GM18498 (cell line): ENCODE results near the gene SDK1.

ENCODE experiments used
- ATAC-seq: cut with Tn5 transposase; IDR thresholded peaks from one replicate; pipeline ENCODE4 v1.9.1; 2021; ENCODE audit warnings: mild to moderate bottlenecking, moderate library complexity; ENCODE audit not compliant: unreplicated experiment

SDK1 gene

DNA sequence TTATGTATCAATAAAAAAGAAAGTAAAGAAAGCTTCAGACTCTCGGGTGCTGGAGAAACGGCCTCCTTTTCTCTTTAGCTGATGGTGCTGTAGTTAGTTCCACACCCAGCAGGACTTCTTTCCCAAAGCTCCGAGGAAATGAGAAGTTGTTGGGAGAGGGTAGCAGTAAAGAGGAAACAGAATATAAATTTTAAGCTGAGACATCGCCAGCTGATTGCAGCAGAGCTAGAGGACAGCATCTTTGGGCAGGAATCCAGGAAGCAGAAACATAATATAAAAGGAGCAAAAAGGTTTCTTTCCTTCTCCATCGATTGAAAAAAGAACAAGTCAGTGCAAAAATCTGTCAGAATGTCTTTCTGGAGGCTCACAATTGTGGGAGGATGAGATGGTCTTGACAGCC is 764.1 kb downstream of the SDK1 start:
- no peak for ATAC-seq

- no peak for ATAC-seq
Observed at GRCh38 chr7:4066206-4066605, 765.2 kb downstream of the SDK1 start.

GRCh38 chr7:4066626-4067475 is 765.8 kb downstream of the SDK1 start:
- ATAC-seq = no peak

- no peak for ATAC-seq
Observed at GRCh38 chr7:4067476-4067760, 766.4 kb downstream of the SDK1 start.

DNA sequence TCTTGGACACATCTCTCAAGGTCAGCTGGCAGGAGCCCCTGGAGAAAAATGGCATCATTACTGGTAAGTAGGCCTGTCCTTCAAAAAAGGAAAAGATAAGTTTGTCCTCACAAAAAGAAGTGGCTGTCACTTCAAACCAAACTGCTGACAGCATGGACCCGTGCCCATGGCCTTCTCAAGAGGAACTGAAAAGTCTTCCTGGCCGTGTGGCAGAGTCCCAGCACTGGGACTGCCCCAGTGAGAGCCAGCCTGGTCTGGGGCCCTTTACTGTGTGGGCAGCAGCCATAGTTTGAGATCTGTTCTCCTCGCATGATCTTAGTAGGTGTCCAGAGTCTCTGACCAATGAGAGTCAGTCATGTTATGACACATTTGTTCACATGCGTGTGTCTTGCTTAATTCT is 766.8 kb downstream of the SDK1 start:
- ATAC-seq = no peak

DNA sequence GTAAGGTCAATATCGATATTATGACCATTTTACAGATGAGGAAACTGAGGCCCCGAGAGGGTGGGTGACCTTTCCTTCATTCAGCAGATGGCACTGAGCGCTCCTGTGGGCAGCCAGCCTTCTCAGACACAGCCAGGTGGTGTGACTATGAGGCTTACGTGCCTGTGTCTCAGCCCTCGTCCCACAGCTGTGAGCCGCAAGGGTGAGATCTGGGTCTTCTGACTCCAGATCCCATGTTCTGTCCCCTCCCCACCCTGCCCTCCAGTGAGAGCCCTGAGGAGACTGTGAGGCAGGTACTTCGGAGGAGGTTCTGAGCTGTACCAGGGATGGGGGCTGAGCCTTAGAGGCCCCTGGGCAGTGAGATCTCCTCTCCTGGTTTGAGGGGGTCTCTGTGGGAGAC is 767.2 kb downstream of the SDK1 start:
- ATAC-seq = no peak

DNA sequence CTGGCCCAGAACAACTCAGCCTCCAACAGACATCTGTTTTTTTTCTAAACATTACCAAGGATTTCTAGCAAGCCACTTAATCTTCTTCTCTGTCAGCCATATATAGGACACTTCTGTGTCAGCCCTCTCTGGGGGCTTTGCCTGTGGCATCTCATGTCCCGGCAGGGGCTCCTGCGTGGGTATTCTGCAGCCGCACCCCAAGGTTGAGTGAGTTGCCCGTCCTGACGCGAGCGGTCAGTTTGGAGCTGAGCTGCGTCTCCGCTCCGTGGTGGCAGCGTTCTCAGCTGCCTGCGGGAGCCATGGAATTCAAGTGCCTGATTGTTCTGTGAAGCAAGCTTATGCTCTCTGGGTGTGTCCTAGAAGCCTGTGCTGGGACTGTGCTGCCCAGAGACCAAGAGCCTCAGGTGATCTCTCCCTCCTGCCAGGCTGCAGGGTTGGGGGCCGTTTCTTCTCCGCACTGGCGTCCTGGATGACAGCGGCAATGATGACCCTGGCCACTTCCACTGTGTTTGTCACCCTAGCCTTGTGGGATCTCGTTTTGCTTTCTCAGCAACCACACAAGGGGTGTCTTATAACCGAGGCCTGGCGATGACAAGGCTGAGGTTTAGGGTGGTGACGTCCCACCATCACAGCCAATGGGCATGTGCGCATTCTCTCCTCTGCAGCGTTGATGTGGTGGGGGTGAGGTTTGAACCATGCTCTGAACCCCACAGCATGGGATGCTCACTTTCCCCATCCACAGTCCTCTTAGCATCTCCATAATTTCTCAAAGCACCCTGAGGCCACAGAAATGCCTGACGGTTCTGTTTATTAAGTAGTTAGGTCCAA is 768.4 kb downstream of the SDK1 start:
- no peak for ATAC-seq

DNA sequence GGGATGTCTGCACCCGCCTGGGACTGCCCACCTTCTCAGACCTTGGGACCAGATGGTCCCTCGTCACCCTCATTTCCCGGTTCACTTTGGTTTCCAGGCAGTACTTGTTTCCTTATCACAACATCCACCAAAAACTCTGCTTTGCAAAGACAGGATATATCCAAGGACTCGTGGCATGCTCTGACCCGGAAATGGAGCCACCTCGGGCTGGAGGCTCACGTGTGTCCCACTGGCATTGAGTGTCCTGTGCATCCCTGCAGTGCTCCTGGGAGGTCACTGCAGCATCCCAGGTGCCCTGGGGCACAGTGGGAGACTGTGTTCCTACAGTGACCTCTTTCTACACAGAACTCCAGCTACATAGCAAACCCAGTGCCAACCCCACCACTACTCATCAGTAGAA is 769.2 kb downstream of the SDK1 start:
- ATAC-seq = no peak

DNA sequence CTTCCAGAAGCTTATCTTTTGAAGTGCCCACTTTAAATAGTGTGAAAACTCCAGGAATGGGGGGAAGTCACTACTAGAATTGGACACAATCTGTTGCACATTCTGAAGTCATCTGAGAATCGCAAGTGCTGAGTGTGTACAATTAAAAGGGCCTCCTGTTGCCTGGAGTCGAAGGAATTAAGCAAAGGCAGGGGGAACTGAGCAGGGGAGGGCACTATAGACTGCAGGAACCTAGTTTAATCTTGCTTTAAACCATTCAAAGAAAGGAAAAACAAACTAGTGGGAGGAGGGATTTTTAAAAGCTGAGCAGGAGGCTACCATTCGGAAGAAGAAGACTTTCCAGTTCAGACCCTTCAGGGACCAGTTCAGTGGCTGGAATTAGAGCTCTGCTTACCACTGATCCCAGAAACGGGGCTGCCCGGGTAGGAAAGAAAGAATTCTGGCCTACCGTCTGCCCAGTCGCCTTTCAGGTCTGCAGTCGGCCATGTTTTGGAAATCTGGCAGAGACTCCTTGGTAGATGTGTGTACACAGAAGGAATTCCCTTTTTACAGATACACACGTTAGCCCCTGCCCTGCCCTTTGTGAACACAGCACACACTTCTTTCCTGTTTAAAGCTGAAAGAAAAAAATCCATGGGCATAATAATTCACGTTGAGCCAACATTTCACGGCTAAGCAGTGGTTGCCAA is 770.5 kb downstream of the SDK1 start:
- no peak for ATAC-seq

DNA sequence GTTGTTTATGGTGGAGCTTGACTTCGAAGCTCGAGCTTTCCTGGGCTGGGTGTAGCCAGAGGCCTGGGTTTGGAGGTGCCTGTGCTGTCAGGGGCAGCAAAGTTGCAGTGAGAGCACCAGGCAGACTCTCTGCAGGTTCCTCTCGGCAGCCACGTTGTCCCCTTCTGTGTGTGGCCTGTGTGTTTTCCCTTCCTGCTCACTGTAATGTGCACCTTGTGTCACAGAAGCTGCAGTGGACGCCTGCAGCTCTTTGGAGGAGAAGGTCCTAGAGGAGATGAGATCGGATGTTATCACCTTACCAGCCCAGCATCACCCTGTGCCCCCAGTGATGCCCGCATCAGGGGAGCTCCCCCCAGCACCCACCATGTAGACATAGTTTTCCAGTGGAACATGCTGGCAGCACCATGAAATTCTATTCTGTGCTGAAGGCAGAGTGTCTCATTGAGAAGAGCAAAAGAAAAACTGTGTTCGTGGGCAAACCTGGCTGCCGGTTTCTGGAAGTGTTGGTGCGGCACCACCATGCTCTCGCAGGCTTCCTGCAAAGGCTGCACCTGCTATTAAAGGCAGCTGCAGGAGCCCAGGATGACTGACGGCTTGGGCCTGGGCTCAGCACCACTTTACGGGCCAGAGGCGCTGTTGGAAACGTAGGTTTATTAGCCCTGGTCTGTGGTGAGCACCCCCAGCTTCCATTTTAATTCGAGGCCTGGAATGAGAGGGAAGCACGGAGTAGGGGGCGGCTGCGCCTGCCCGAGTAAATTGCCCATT is 771.3 kb downstream of the SDK1 start:
- no peak for ATAC-seq

- ATAC-seq = no peak
Observed at GRCh38 chr7:4073052-4073451, 772.0 kb downstream of the SDK1 start.

DNA sequence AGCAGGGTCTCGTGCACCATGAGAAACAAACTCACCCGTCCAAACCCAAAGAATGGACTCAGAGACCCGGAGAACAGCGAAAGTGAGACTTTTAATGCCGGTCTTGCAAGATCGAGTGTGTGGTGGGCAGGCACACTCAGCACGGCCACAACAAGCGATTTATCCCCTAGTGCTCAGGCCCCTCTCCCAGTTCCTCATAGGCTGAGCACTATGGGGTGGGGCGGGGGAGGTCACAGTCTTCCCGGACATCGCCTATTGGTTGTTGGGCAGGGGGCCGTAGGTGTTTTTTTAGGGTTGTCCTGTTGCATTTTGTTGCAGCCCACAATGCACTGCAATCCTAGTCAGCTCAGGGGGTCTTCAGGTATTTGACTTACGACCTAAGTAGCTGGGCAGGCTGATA is 772.7 kb downstream of the SDK1 start:
- ATAC-seq = no peak

DNA sequence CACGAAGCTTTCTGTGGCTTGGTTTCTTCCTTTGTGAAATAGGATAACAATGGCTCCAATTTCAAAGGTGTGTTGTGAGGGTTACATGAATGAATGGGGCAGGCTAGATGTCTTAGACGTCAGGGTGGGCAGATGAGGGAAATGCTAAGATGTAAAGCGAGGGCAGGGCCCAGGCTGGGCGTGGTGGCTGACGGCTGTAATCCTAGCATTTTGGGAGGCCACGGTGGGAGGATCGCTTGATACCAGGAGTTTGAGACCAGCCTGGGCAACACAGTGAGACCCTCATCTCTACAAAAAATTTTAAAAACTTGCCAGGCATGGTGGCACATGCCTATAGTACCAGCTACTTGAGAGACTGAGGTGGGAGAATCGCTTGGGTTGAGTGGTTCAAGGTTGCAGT is 773.4 kb downstream of the SDK1 start:
- ATAC-seq = no peak

GRCh38 chr7:4074994-4075393 is 773.9 kb downstream of the SDK1 start:
- no peak for ATAC-seq

DNA sequence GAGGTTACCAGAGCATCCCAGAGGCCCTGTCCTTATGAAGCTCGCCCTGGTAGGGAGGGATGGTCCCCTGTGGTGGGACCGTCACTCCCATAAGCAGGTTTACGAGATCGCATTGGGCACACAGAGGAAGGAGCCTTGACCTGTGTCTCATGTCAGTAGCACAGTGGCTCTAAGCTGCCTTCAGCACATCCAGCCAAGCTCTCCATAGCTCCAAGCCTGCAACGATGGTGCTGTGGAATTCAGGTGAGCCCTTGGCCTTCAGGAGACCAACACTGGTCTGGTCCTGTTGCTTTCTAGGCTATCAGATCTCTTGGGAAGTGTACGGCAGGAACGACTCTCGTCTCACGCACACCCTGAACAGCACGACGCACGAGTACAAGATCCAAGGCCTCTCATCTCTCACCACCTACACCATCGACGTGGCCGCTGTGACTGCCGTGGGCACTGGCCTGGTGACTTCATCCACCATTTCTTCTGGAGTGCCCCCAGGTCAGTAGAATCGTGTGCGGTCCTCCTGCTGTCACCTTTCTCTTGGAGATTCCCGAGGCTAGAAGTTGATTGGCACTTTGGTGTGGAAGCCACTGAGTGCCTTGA is 775.7 kb downstream of the SDK1 start:
- no peak for ATAC-seq

- ATAC-seq = no peak
Observed at GRCh38 chr7:4077980-4078379, 776.9 kb downstream of the SDK1 start.

GRCh38 chr7:4078580-4078979 is 777.5 kb downstream of the SDK1 start:
- no peak for ATAC-seq

- no peak for ATAC-seq
Observed at GRCh38 chr7:4079366-4079765, 778.3 kb downstream of the SDK1 start.

DNA sequence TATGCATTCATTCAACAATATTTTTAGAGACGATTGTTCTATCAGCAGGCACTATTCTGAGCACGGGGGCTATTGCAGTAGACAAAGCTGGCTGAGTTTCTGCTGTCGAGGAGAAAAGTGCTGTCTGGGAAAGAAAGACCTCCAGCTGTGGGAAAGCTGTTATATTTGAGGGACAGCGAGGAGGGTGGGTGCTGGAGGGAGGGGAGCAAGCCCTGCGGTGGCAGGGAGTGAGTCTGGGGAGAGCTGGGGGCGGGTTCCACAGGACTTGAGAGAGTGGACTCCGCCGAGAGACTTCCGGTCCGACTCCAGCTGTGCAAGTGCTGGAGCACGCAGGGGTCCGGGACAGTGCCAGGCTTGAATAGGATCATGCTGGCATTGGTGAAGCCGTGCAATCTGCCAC is 778.9 kb downstream of the SDK1 start:
- ATAC-seq = no peak

- ATAC-seq = no peak
Observed at GRCh38 chr7:4080954-4081353, 779.9 kb downstream of the SDK1 start.

DNA sequence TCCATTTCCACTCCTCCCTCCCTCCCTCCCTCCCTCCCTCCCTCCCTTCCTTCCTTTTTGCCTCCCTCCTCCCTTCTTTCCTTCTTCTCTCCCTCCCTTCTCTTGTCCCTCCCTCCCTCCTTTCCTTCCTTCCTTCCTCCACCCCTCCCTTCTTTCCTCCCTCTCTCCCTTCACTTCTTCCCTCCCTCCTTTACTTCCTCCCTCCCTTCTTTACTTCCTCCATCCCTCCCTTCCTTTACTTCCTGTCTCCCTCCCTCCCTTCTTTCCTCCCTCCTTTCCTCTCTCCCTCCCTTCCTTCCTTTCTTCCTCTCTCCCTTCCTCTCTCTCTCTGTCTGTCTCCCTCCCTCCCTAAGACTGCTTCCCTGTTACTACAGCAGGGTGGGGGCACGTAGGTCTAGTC is 782.5 kb downstream of the SDK1 start:
- ATAC-seq = no peak
